K562 (cell line): ENCODE measurements around the gene SNX33. TPM values are rescaled to one million over a fixed set of nuclear protein-coding genes. Genes with fewer than 3 reads are reported as not detected.

ENCODE experiments used
- CHD1 ChIP-seq: fragments of 200-600 bp; sonication (generic); IDR thresholded peaks from one replicate; pipeline ENCODE4 v1.6.1; 2012; ENCODE audit warnings: mild to moderate bottlenecking, moderate library complexity, low read length, inconsistent platforms
- FOSL1 ChIP-seq: fragments of 200-800 bp; sonication (Bioruptor generic); conservative IDR thresholded peaks from 2 replicates; pipeline ENCODE4 v1.6.1; 2016; ENCODE audit warnings: missing genetic modification characterization, missing compliant biosample characterization
- IFI16 ChIP-seq: fragments of 250-450 bp; sonication (Bioruptor Pico); IDR thresholded peaks from 2 replicates; pipeline ENCODE4 v2.1.2; 2022; ENCODE audit warnings: mild to moderate bottlenecking, inconsistent platforms
- KDM4B ChIP-seq, 2 experiments: fragments of 450-650 bp in 1 of 2; sonication (generic) in 1 of 2; IDR thresholded peaks; 2 replicates each; pipeline ENCODE4 v1.6.1; 2016 to 2017; ENCODE audit warnings: borderline replicate concordance in 2 of 2, antibody characterized with exemption in 1 of 2, low read depth in 1 of 2, mild to moderate bottlenecking in 1 of 2
- NR2C1 ChIP-seq, 2 experiments: fragments of 450-650 bp; IDR thresholded peaks; 2 replicates each; pipeline ENCODE4 v1.6.1; 2017; ENCODE audit warnings: mild to moderate bottlenecking in 2 of 2, antibody characterized with exemption in 1 of 2, inconsistent platforms in 1 of 2, missing compliant biosample characterization in 1 of 2, missing genetic modification characterization in 1 of 2
- POLR2H ChIP-seq: IDR thresholded peaks from 2 replicates; pipeline ENCODE4 v1.6.1; 2016; ENCODE audit warnings: missing genetic modification characterization, low read depth, mild to moderate bottlenecking, control low read depth, missing compliant biosample characterization, moderate library complexity
- ZFP30 ChIP-seq: fragments of 250-450 bp; sonication (Bioruptor Pico); IDR thresholded peaks from 2 replicates; pipeline ENCODE4 v1.8.0; 2022; ENCODE audit warnings: moderate library complexity, mild to moderate bottlenecking, inconsistent platforms, borderline replicate concordance
- ZSCAN29 ChIP-seq: fragments of 450-650 bp; IDR thresholded peaks from 2 replicates; pipeline ENCODE4 v1.6.1; 2017
- polyA plus RNA-seq, 8 experiments: library from polyadenylated mRNA; depleted of rRNA in 4 of 8; stranded (reverse) in 5 of 8; unstranded in 3 of 8; fragments of >200 nt; fragmentation: Nextera tagmentation in 2 of 8; fragmentation: Illumina TruSeq in 1 of 8; extraction: Ambion mirVana in 2 of 8; extraction: Trizol in 1 of 8; gene quantifications; 2 replicates each; pipeline versions ENCODE4 v1.2.1 to v1.2.3, GENCODE V29; 2011 to 2014; ENCODE audit warnings: inconsistent platforms in 1 of 8, missing spikeins in 1 of 8
- total RNA-seq, 7 experiments: library from RNA; depleted of rRNA in 6 of 7; stranded (reverse); fragments of >200 nt in 6 of 7; fragmentation: Illumina TruSeq in 2 of 7; extraction: Trizol in 2 of 7; gene quantifications; 2 replicates each; pipeline versions ENCODE4 v1.2.1 to v1.2.3, GENCODE V29; 2011 to 2021; ENCODE audit warnings: low replicate concordance in 1 of 7
- TF ChIP-seq, protein P1 (sequence below): sonication (generic); formaldehyde crosslinking; IDR thresholded peaks from 2 replicates; pipeline ENCODE4 v1.8.1; 2022; ENCODE audit warnings: missing genetic modification reagents
- TF ChIP-seq, protein P2 (sequence below): sonication (generic); formaldehyde crosslinking; IDR thresholded peaks from 2 replicates; pipeline ENCODE4 v1.8.0; 2022; ENCODE audit warnings: mild to moderate bottlenecking, missing genetic modification reagents
- TF ChIP-seq, protein P3 (sequence below), 2 experiments: fragments of 450-650 bp in 1 of 2; sonication (generic) in 1 of 2; formaldehyde crosslinking in 1 of 2; IDR thresholded peaks; 2 replicates each; pipeline versions ENCODE4 v1.7.1 to v1.9.0; 2016 to 2022; ENCODE audit warnings: inconsistent platforms in 1 of 2, mild to moderate bottlenecking in 1 of 2, missing genetic modification reagents in 1 of 2
- TF ChIP-seq, protein P4 (sequence below): fragments of 250-450 bp; sonication (Bioruptor Pico); IDR thresholded peaks from 2 replicates; pipeline ENCODE4 v1.5.0; 2020; ENCODE audit warnings: mild to moderate bottlenecking
- TF ChIP-seq, protein P5 (sequence below): sonication (generic); formaldehyde crosslinking; IDR thresholded peaks from 2 replicates; pipeline ENCODE4 v1.9.0; 2022; ENCODE audit warnings: mild to moderate bottlenecking, missing genetic modification reagents

SNX33 gene
- total and polyA plus RNA-seq, 9 of the 15 experiments (the other 6 are each of a cell fraction or from before 2014, with no cell fraction given), result 1.4 to 14.1 (median 8.2) TPM

DNA sequence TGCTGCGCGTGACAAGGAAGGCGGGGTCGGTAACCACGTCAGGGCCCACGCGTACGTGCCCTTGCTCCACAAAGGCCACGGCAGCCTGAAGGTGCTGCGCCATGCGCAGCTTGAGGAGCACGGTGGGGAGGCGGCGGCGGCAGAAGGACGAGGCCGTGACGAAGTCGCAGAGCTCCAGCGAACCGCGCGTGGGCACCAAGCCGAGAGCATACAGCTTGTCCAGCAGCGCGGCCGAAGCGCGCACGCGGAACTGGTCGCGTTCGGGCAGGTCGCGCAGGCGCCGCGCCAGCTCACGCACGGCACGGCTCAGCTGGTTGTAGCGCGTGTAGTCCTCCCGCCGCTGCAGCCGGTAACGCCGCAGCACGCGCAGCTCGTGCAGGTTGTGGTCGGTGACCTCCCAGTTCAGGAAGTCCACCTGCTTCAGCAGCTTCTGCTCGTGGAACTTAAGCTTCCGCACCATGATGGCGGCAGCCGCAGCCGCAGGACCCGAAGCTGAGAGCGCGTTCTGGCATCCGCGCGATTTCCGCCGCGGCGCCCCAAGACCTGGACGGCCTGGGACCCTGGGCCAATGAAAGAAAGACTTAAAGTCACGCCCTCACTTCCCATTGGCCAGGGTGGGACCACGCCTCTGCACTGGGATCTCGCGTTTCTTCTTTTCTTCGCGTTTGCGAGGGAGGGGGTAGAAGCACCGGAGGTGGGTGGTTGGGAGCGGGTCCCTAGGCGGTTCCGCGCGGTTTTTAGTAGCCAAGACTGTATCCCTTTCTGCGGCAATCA is 7.8 kb upstream of the SNX33 start, which contains the start of gene IMP3 (continued):
- TF ChIP-seq, protein P1, sequence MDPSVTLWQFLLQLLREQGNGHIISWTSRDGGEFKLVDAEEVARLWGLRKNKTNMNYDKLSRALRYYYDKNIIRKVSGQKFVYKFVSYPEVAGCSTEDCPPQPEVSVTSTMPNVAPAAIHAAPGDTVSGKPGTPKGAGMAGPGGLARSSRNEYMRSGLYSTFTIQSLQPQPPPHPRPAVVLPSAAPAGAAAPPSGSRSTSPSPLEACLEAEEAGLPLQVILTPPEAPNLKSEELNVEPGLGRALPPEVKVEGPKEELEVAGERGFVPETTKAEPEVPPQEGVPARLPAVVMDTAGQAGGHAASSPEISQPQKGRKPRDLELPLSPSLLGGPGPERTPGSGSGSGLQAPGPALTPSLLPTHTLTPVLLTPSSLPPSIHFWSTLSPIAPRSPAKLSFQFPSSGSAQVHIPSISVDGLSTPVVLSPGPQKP (CRISPR knock-in tag), result no peak
- no peak for TF ChIP-seq NR2C1 (IDR thresholded peaks at IDR 0.05)
- TF ChIP-seq NR2C1 (tag; IDR thresholded peaks at IDR 0.05), result no peak
- TF ChIP-seq, protein P2, sequence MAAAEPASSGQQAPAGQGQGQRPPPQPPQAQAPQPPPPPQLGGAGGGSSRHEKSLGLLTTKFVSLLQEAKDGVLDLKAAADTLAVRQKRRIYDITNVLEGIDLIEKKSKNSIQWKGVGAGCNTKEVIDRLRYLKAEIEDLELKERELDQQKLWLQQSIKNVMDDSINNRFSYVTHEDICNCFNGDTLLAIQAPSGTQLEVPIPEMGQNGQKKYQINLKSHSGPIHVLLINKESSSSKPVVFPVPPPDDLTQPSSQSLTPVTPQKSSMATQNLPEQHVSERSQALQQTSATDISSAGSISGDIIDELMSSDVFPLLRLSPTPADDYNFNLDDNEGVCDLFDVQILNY (CRISPR knock-in tag), result no peak
- no peak for TF ChIP-seq ZSCAN29
- TF ChIP-seq IFI16 (CRISPR knock-in tag), result no peak
- peak; percentile 95 for TF ChIP-seq POLR2H
- TF ChIP-seq KDM4B (IDR thresholded peaks at IDR 0.05; ENCODE audit: borderline replicate concordance in 2 of 2, low read depth in 1 of 2), result no peak; a peak in 1 of 4 replicates
- TF ChIP-seq CHD1, result peak; percentile 73
- TF ChIP-seq, protein P3, sequence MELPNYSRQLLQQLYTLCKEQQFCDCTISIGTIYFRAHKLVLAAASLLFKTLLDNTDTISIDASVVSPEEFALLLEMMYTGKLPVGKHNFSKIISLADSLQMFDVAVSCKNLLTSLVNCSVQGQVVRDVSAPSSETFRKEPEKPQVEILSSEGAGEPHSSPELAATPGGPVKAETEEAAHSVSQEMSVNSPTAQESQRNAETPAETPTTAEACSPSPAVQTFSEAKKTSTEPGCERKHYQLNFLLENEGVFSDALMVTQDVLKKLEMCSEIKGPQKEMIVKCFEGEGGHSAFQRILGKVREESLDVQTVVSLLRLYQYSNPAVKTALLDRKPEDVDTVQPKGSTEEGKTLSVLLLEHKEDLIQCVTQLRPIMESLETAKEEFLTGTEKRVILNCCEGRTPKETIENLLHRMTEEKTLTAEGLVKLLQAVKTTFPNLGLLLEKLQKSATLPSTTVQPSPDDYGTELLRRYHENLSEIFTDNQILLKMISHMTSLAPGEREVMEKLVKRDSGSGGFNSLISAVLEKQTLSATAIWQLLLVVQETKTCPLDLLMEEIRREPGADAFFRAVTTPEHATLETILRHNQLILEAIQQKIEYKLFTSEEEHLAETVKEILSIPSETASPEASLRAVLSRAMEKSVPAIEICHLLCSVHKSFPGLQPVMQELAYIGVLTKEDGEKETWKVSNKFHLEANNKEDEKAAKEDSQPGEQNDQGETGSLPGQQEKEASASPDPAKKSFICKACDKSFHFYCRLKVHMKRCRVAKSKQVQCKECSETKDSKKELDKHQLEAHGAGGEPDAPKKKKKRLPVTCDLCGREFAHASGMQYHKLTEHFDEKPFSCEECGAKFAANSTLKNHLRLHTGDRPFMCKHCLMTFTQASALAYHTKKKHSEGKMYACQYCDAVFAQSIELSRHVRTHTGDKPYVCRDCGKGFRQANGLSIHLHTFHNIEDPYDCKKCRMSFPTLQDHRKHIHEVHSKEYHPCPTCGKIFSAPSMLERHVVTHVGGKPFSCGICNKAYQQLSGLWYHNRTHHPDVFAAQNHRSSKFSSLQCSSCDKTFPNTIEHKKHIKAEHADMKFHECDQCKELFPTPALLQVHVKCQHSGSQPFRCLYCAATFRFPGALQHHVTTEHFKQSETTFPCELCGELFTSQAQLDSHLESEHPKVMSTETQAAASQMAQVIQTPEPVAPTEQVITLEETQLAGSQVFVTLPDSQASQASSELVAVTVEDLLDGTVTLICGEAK (IDR thresholded peaks at IDR 0.05), result no peak; the same call in 1 of the 2 replicates
- TF ChIP-seq, protein P3 (CRISPR knock-in tag; IDR thresholded peaks at IDR 0.05), result no peak
- TF ChIP-seq FOSL1 (tag), result no peak
- TF ChIP-seq ZFP30 (CRISPR knock-in tag), result no peak
- TF ChIP-seq, protein P4, sequence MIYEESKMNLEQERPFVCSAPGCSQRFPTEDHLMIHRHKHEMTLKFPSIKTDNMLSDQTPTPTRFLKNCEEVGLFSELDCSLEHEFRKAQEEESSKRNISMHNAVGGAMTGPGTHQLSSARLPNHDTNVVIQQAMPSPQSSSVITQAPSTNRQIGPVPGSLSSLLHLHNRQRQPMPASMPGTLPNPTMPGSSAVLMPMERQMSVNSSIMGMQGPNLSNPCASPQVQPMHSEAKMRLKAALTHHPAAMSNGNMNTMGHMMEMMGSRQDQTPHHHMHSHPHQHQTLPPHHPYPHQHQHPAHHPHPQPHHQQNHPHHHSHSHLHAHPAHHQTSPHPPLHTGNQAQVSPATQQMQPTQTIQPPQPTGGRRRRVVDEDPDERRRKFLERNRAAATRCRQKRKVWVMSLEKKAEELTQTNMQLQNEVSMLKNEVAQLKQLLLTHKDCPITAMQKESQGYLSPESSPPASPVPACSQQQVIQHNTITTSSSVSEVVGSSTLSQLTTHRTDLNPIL (CRISPR knock-in tag), result no peak
- TF ChIP-seq, protein P5, sequence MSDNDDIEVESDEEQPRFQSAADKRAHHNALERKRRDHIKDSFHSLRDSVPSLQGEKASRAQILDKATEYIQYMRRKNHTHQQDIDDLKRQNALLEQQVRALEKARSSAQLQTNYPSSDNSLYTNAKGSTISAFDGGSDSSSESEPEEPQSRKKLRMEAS, result peak; percentile 95
